Measurements from ENCODE around the gene TARDBP. TPM values are rescaled to one million over a fixed set of nuclear protein-coding genes. Genes with fewer than 3 reads are reported as not detected.

The TARDBP gene
- total RNA-seq, 3 donors from 2014 or later (not counting 1 experiment from before 2014, with no cell fraction given): 148 to 171 (median 161) TPM

GRCh38 chr1:10979483-10979920 is 33.0 kb upstream of the TARDBP start:
- H3K9me3 Mint-ChIP-seq: no peaks in the 10 kb centered on the region
- H3K9me3 ChIP-seq (ENCODE audit: control insufficient read depth, insufficient read depth, low read length): no peaks in the 10 kb centered on the region
- DNase-seq: no peak
- no peak overlapping the region for H3K4me3 ChIP-seq (ENCODE audit: low read length)
- no peak overlapping the region for H3K27ac Mint-ChIP-seq
- H3K27me3 ChIP-seq (ENCODE audit: control insufficient read depth, insufficient read depth, low read length): peaks cover 5% of the 10 kb centered on the region
- 70% methylated on average over 13 of the region's 13 CpGs for WGBS (ENCODE audit: insufficient coverage)
- peaks cover 13 to 29% of the 10 kb centered on the region in 2 donors for H3K27me3 Mint-ChIP-seq (ENCODE audit: low read depth in 2 of 2)
- ATAC-seq: no peak
- intact Hi-C loops (cut with micrococcal nuclease): no loop called here
- no peaks in the 10 kb centered on the region for H3K36me3 Mint-ChIP-seq
- H3K36me3 ChIP-seq (ENCODE audit: control insufficient read depth, insufficient read depth, low read length): no peaks in the 10 kb centered on the region
- H3K4me3 Mint-ChIP-seq: no peak overlapping the region
- no peak for TF ChIP-seq CTCF (IDR thresholded peaks at IDR 0.05)
- H3K27ac ChIP-seq (ENCODE audit: low read length): no peak overlapping the region
- H3K4me1 Mint-ChIP-seq: no peaks in the 10 kb centered on the region
- H3K4me1 ChIP-seq (ENCODE audit: control insufficient read depth, insufficient read depth, low read length): no peaks in the 10 kb centered on the region

GRCh38 chr1:10980094-10980577 is 32.3 kb upstream of the TARDBP start:
- no peak for TF ChIP-seq CTCF (IDR thresholded peaks at IDR 0.05)
- Histone ChIP-seq H3K27me3 (ENCODE audit: control insufficient read depth, insufficient read depth, low read length) (peaks cover 5% of the 10 kb centered on the region), H3K27ac (ENCODE audit: low read length) (no peak overlapping the region), H3K4me1 (ENCODE audit: control insufficient read depth, insufficient read depth, low read length) (no peaks in the 10 kb centered on the region), H3K36me3 (ENCODE audit: control insufficient read depth, insufficient read depth, low read length) (no peaks in the 10 kb centered on the region), H3K4me3 (ENCODE audit: low read length) (no peak overlapping the region), H3K9me3 (ENCODE audit: control insufficient read depth, insufficient read depth, low read length) (no peaks in the 10 kb centered on the region)
- WGBS (ENCODE audit: insufficient coverage): 31% methylated on average over 15 of the region's 15 CpGs
- DNase-seq (no peak), ATAC-seq (peak in 1 of 3 donors; percentile 27)
- intact Hi-C loops (cut with micrococcal nuclease): no loop called here
- no peaks in the 10 kb centered on the region for H3K9me3 Mint-ChIP-seq
- H3K27me3 Mint-ChIP-seq (ENCODE audit: low read depth in 2 of 2): peaks cover 13 to 29% of the 10 kb centered on the region in 2 donors
- H3K36me3 Mint-ChIP-seq: no peaks in the 10 kb centered on the region
- H3K4me1 Mint-ChIP-seq: no peaks in the 10 kb centered on the region
- no peak overlapping the region for H3K27ac Mint-ChIP-seq
- no peak overlapping the region for H3K4me3 Mint-ChIP-seq

DNA sequence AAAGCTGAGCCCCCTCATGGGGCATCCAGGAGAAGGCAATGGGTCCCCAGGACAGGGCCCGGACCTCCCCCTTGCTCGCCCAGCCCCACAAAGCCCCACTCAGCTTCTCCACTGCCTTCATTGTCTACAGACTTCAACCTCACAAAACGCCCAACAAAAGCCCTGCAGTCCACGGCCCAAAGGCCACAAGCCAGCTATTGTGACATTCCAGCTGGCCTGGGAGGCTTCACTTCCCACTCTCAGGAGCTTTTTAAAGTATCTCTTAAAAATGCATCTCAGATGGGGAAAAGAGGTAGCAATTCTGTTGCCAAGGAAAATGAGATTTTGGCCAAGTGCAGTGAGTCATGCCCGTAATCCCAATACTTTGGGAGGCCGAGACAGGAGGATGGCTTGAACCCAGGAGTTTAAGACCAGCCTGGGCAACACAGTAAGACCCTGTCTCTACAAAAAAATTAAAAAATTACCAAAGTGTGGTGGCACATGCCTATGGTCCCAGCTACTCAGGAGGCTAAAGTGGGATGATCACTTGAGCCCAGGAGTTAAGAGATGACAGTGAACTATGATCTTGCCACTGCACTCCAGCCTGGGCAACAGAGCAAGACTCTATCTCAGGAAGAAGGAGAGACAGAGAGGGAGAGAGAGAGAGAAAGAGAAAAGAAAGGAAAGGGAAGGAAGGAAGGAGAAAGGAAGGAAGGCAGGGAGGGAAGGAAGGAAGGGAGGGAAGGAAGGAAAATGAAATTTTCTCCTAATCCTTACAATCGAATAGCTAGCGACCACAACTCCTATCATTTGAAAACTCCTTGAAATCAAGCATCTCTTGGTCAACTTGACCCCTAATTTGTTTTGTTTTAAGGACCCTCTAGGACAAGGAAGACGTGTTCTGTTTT is 31.4 kb upstream of the TARDBP start:
- Mint-ChIP-seq H3K36me3 (no peaks in the 10 kb centered on the region), H3K4me1 (no peaks in the 10 kb centered on the region), H3K4me3 (no peak overlapping the region), H3K27ac (no peak overlapping the region), H3K27me3 (ENCODE audit: low read depth in 2 of 2) (peaks cover 13 to 29% of the 10 kb centered on the region in 2 donors), H3K9me3 (no peaks in the 10 kb centered on the region)
- DNase-seq: no peak
- Histone ChIP-seq H3K9me3 (ENCODE audit: control insufficient read depth, insufficient read depth, low read length) (no peaks in the 10 kb centered on the region), H3K27me3 (ENCODE audit: control insufficient read depth, insufficient read depth, low read length) (peaks cover 5% of the 10 kb centered on the region), H3K4me3 (ENCODE audit: low read length) (no peak overlapping the region), H3K4me1 (ENCODE audit: control insufficient read depth, insufficient read depth, low read length) (no peaks in the 10 kb centered on the region), H3K36me3 (ENCODE audit: control insufficient read depth, insufficient read depth, low read length) (no peaks in the 10 kb centered on the region), H3K27ac (ENCODE audit: low read length) (no peak overlapping the region)
- no peak for TF ChIP-seq CTCF (IDR thresholded peaks at IDR 0.05)
- 70% methylated on average over 8 of the region's 9 CpGs for WGBS (ENCODE audit: insufficient coverage)
- intact Hi-C loops (cut with micrococcal nuclease): no loop called here
- ATAC-seq: no peak
